Fibroblast of skin of scalp (primary cell): Measurements from ENCODE around the gene PPIG. TPM values are rescaled to one million over a fixed set of nuclear protein-coding genes. Genes with fewer than 3 reads are reported as not detected.
"Not testable (repeated sequence)": the region's sequence is repeated elsewhere in the genome, so short reads cannot be mapped to it uniquely, and the experiment has no call there.

Experiments
- DNase-seq: peaks from one replicate; pipeline ENCODE4 v3.0.0-alpha.2; 2013
- polyA plus RNA-seq, 2 experiments: library from polyadenylated mRNA; unstranded; fragments of 120-200 nt; gene quantifications; one replicate each; pipeline ENCODE4 v1.2.1, GENCODE V29; 2013; ENCODE audit not compliant: insufficient read length in 2 of 2

The PPIG gene
- polyA plus RNA-seq (2013, experiment 1 of 2; ENCODE audit: insufficient read length): 28.0 TPM
- polyA plus RNA-seq (2013, experiment 2 of 2; ENCODE audit: insufficient read length): 40.5 TPM

- DNase-seq: peak; percentile 93
Measured at GRCh38 chr2:169584005-169584877, at the start of gene PPIG. TSS of gene PPIG (plus strand) at chr2:169584351. CDS start at chr2:169604042, 19,691 bp downstream.

GRCh38 chr2:169539460-169539859 is 44.7 kb upstream of the PPIG start:
- not testable (repeated sequence) for DNase-seq

DNA sequence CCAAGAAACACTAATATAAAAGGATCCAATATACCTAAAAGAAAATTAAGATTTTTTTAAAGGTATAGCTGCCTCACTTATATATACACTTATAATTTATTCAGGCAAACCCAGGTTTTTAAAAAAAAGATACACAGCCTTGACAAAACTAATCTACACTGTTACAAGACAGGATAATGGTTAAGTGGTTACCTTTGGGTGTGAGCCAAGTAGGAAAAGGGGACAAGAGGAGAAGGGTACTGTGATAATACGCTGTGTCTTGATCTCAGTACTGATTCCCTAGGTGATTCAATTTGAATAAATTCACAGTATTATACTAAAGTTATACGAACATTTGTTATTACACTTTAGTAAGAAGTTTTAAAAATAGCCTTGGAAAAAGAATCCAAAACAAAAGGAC is 44.0 kb upstream of the PPIG start:
- no peak for DNase-seq

DNA sequence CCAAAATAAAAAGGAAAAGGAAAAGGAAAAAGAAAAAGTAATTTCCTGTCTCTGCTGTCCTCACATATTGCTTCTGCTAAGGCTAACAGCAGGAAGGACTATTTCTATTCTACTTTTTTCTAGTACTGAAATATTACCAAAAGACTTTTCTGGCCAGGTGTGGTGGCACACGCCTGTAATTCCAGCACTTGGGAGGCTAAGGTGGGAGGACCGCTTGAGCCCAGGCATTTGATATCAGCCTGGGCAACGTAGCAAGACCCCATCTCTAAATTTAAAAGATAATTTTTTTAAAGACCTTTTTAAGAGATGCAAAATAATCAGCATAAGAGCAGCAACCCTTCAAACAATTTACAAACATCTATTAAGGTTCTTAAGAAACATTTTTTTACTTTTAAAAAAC is 41.7 kb upstream of the PPIG start:
- DNase-seq: no peak

- no peak for DNase-seq
Measured at GRCh38 chr2:169546756-169547155, 37.4 kb upstream of the PPIG start.

DNA sequence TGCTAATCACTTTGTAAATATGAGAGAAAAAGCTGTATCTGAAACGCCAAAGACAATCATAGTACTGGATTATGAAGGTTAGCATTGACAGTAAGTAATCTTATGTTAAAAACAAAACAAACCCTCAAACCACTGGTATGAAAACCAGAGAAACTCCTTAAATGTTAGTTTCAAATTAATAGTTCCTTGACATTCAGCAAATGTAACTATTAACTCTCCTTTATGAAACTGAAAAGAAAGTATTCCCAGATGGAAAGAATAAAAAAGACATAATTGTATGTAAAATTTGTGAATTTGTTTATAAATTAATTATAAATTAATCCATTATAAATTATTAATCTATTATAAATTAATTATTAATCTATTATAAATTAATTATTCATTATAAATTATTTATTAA is 22.8 kb upstream of the PPIG start:
- no peak for DNase-seq

DNA sequence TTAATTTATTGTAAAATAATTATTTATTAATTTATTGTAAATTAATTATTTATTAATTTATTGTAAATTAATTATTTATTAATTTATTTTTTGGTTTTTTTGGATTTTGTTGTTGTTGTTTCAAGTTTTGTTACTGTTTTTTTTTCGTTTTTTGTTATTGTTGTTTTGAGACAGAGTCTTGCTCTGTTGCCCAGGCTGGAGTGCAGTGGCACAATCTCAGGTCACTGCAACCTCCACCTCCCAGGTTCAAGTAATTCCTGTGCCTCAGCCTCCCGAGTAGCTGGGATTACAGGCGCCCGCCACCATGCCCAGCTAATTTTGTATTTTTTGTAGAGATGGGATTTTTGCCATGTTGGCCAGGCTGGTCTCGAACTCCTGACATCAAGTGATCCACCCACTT is 22.1 kb upstream of the PPIG start:
- DNase-seq: not testable (repeated sequence)

- DNase-seq: no peak
Measured at GRCh38 chr2:169562519-169562918, 21.6 kb upstream of the PPIG start.

DNA sequence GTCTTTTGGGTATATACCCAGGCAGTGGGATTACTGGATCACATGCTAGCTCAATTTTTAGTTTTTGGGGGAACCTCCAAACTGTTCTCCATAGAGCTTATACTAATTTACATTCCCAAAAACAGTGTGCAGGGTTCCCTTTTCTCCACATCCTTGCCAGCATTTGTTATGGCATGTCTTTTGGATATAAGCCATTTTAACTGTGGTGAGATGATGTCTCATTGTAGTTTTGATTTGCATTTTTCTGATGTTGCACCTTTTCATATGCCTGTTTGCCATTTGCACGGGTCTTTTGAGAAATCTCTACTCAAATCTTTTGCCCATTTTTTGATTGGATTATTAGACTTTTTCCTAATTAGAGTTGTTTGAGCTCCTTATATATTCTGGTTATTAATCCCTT is 18.5 kb upstream of the PPIG start:
- DNase-seq: no peak

GRCh38 chr2:169569948-169570347 is 14.2 kb upstream of the PPIG start:
- DNase-seq: no peak

DNA sequence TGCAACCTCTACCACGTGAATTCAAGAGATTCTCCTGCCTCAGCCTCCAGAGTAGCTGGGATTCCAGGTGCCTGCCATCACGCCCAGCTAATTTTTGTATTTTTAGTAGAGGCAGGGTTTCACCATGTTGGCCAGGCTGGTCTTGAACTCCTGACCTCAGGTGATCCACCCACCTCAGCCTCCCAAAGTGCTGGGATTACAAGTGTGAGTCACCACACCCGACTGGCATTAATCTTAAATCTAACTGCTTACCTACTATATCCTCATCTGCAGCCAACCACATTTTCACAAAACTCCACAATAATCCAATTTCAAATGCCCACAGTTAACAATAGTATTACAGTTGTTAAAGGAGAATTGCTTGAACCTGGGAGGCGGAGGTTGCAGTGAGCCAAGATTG is 13.4 kb upstream of the PPIG start:
- not testable (repeated sequence) for DNase-seq

GRCh38 chr2:169571571-169571970 is 12.6 kb upstream of the PPIG start:
- DNase-seq: no peak

DNA sequence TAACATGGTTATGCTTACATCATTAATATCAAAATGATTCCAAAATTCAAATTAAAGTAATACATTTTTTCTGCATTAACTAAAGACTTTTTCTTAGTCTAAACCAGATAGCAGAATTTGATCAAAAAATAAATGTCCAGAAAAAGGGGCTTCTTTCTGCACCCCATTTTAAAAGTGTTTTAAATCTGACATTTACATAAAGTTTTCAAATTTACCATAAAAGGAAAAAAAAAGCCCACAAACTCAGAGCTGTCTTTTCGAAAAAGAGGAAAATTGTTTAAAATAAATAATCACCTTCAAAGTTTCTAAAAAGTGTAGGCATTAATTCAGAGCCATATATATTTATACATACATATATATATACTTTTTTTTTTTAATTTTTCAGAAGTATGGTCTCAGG is 12.0 kb upstream of the PPIG start:
- DNase-seq: no peak

- no peak for DNase-seq
Measured at GRCh38 chr2:169572821-169573159, 11.4 kb upstream of the PPIG start.

DNA sequence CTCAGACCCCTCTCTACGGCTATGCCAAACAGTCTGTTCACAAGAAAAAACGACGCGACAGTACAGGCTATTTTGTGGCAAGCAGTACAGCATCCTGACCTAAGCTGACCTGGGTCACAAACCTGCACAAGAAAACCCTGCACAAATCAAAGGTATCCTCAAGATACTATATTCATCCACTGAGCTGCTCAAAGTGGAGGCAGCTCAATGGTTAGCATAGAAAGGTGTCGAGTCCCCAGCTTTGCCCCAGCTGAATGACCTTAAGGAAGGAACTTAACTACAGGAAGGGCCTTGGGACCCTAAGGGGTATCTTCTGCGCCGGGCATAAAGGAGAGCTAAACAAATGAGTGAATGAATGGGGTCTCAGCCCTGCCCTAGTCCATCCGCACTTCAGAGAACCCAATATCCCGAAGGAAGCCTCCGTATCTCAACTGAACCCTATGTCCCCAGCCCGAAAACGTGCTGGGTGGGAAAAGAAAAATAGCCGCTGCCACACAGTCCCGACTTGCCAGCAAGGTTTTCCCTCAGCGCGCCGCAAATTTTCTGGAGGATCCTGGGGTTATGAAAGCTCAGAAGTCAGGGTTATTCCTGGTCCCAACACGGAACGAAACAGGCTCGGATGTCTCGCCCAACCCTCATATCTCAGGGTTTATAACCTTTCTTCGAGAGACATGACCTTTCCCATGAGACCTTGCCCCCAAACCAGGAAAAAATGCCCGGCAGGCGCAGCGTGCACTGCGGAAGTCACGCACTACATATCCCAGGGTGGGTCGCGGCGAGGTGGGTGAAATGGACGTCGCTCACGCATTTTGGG is 10.8 kb upstream of the PPIG start, which contains the start of gene FASTKD1:
FASTKD1 (minus strand) TSS at position 706 of the 814 bp plus-strand sequence. CDS start 1,836 bp downstream, outside the sequence.
- DNase-seq: peak; percentile 90

GRCh38 chr2:169573974-169574299 is 10.2 kb upstream of the PPIG start:
- no peak for DNase-seq

DNA sequence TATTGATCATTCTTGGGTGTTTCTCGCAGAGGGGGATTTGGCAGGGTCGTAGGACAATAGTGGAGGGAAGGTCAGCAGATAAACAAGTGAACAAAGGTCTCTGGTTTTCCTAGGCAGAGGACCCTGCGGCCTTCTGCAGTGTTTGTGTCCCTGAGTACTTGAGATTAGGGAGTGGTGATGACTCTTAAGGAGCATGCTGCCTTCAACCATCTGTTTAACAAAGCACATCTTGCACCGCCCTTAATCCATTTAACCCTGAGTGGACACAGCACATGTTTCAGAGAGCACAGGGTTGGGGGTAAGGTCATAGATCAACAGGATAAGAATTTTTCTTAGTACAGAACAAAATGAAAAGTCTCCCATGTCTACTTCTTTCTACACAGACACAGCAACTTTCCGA is 9.6 kb upstream of the PPIG start:
- not testable (repeated sequence) for DNase-seq

GRCh38 chr2:169575264-169575663 is 8.9 kb upstream of the PPIG start:
- not testable (repeated sequence) for DNase-seq

- no peak for DNase-seq
Measured at GRCh38 chr2:169579044-169579443, 5.1 kb upstream of the PPIG start.

DNA sequence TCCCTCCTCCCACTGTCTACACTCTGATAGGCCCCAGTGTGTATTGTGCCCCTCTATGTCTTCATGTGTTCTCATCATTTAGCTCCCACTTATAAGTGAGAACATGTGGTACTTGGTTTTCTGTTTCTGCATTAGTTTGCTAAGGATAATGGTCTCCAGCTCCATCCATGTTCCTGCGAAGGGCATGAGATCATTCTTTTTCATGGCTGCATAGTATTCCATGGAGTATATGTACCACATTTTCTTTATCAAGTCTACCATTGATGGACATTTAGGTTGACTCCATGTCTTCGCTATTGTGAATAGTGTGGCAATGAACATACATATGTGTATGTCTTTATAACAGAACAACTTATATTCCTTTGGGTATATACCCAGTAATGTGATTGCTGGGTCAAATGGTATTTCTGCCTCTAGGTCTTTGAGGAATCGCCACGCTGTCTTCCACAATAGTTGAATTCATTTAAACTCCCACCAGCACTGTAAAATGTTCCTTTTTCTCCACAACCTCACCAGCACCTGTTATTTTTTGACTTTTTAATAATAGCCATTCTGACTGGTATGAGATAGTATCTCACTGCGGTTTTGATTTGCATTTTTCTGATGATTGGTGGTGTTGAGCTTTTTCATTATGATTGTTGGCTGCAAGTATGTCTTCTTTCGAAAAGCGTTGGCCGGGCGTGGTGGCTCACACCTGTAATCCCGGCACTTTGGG is 1.4 kb upstream of the PPIG start:
- DNase-seq: not testable (repeated sequence)

- DNase-seq: no peak
Measured at GRCh38 chr2:169583518-169583917, 633 bp upstream of the PPIG start.

GRCh38 chr2:169585673-169586072 is 1.5 kb downstream of the PPIG start:
- no peak for DNase-seq

DNA sequence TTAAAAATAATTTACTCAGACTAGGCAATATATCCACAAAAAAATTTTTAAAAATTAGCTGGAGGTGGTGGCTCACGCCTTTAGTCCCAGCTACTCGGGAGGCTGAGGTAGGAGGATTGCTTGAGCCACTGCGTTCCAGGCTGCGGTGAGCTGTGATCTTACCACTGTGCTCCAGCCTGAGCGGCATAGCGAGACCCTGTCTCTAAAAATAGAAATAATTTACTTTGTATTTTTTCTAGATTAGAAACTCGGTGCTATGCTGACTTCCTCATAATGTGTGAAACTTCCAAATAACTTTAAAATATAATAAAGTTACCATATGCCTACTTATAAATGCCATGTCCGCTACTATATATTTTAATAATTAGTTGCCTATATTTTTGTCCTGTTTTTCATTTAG is 6.7 kb downstream of the PPIG start:
- no peak for DNase-seq
